Neural cell (in vitro differentiated cells): Measurements from ENCODE around the gene ADAMTS20. TPM values are rescaled to one million over a fixed set of nuclear protein-coding genes. Genes with fewer than 3 reads are reported as not detected.

Experiments
- H2AFZ ChIP-seq: fragments of 200-600, 300-800 bp; sonication (generic), shearing (Covaris generic); 2 replicates; pipeline ENCODE4 v1.6.0; 2014; ENCODE audit warnings: low read depth, mild to moderate bottlenecking, antibody characterized with exemption, low read length, moderate library complexity
- H3F3A ChIP-seq: fragments of 200-600 bp; shearing (Covaris generic); 2 replicates; pipeline ENCODE4 v1.6.1; 2016; ENCODE audit warnings: mild to moderate bottlenecking, moderate library complexity, mixed read lengths, antibody characterized with exemption, low read length; ENCODE audit not compliant: insufficient read depth, poor library complexity, severe bottlenecking
- H3K27ac ChIP-seq: fragments of 200-600, 300-800 bp; sonication (generic), shearing (Covaris generic); 2 replicates; pipeline ENCODE4 v1.5.1; 2014; ENCODE audit warnings: mild to moderate bottlenecking, low read length, moderate library complexity
- H3K27me3 ChIP-seq: fragments of 300-800, 200-600 bp; sonication (generic), shearing (Covaris generic); 2 replicates; pipeline ENCODE4 v1.6.0; 2014; ENCODE audit warnings: mild to moderate bottlenecking, low read depth, low read length, moderate library complexity; ENCODE audit not compliant: insufficient read depth
- H3K36me3 ChIP-seq: fragments of 300-800, 200-600 bp; sonication (generic), shearing (Covaris generic); 2 replicates; pipeline ENCODE4 v1.5.1; 2014; ENCODE audit warnings: mild to moderate bottlenecking, antibody characterized with exemption, low read length, moderate library complexity; ENCODE audit not compliant: insufficient read depth
- H3K4me2 ChIP-seq: fragments of 300-800, 200-600 bp; sonication (generic), shearing (Covaris generic); 2 replicates; pipeline ENCODE4 v1.6.0; 2014; ENCODE audit warnings: mild to moderate bottlenecking, low read length
- H3K4me3 ChIP-seq: fragments of 300-800, 200-600 bp; sonication (generic), shearing (Covaris generic); 2 replicates; pipeline ENCODE4 v1.5.1; 2014; ENCODE audit warnings: mild to moderate bottlenecking, low read length, moderate library complexity
- H3K79me2 ChIP-seq: fragments of 200-600 bp; shearing (Covaris generic); replicated peaks from 2 replicates; pipeline ENCODE4 v1.6.0; 2014; ENCODE audit warnings: mild to moderate bottlenecking, low read length, moderate library complexity; ENCODE audit not compliant: insufficient read depth
- H3K9ac ChIP-seq: fragments of 300-800, 200-600 bp; sonication (generic), shearing (Covaris generic); 2 replicates; pipeline ENCODE4 v1.6.1; 2016; ENCODE audit warnings: mild to moderate bottlenecking, low read length, mixed read lengths
- H3K9me2 ChIP-seq: fragments of 200-600 bp; shearing (Covaris generic); 2 replicates; pipeline ENCODE4 v1.6.1; 2016; ENCODE audit warnings: mild to moderate bottlenecking, low read length, mixed read lengths; ENCODE audit not compliant: insufficient read depth
- H3K9me3 ChIP-seq: fragments of 200-600, 300-800 bp; sonication (generic), shearing (Covaris generic); 2 replicates; pipeline ENCODE4 v1.6.1; 2016; ENCODE audit warnings: mild to moderate bottlenecking, mixed run types, low read length, moderate library complexity, mixed read lengths
- H4K20me1 ChIP-seq: fragments of 200-600 bp; shearing (Covaris generic); 2 replicates; pipeline ENCODE4 v1.6.1; 2016; ENCODE audit warnings: mild to moderate bottlenecking, mixed run types; ENCODE audit not compliant: insufficient read depth
- EP300 ChIP-seq: fragments of 450-650 bp; conservative IDR thresholded peaks from 2 replicates; pipeline ENCODE4 v1.6.1; 2014; ENCODE audit warnings: antibody characterized with exemption, mild to moderate bottlenecking, moderate library complexity; ENCODE audit not compliant: poor library complexity, severe bottlenecking
- EZH2 ChIP-seq: fragments of 200-600, 300-800 bp; shearing (Covaris generic), sonication (generic); IDR thresholded peaks from 2 replicates; pipeline ENCODE4 v1.6.1; 2014; ENCODE audit warnings: antibody characterized with exemption, low read length, borderline replicate concordance, mild to moderate bottlenecking; ENCODE audit not compliant: insufficient read depth, poor library complexity, severe bottlenecking
- MXI1 ChIP-seq: fragments of 450-650 bp; conservative IDR thresholded peaks from 2 replicates; pipeline ENCODE4 v1.6.1; 2014; ENCODE audit warnings: antibody characterized with exemption, mild to moderate bottlenecking; ENCODE audit not compliant: poor library complexity, severe bottlenecking
- POLR2AphosphoS5 ChIP-seq: IDR thresholded peaks from 2 replicates; pipeline ENCODE4 v1.6.1; 2012
- RAD21 ChIP-seq: fragments of 450-650 bp; conservative IDR thresholded peaks from 2 replicates; pipeline ENCODE4 v1.6.1; 2014; ENCODE audit warnings: antibody characterized with exemption, mild to moderate bottlenecking, moderate library complexity
- SMC3 ChIP-seq: fragments of 450-650 bp; conservative IDR thresholded peaks from 2 replicates; pipeline ENCODE4 v1.6.1; 2014; ENCODE audit warnings: antibody characterized with exemption, mild to moderate bottlenecking, moderate library complexity; ENCODE audit not compliant: poor library complexity
- TAF1 ChIP-seq: IDR thresholded peaks from 2 replicates; pipeline ENCODE4 v1.6.1; 2012; ENCODE audit warnings: low read depth
- polyA plus RNA-seq: library from polyadenylated mRNA; depleted of rRNA; stranded (reverse); fragments of >200 nt; gene quantifications from 2 replicates; pipeline ENCODE4 v1.2.3, GENCODE V29; 2014
- TF ChIP-seq, protein P1 (sequence below): fragments of 450-650 bp; IDR thresholded peaks from 2 replicates; pipeline ENCODE4 v1.5.1; 2014; ENCODE audit warnings: antibody characterized with exemption, mild to moderate bottlenecking, moderate library complexity; ENCODE audit not compliant: poor library complexity, severe bottlenecking
- TF ChIP-seq, protein P2 (sequence below): IDR thresholded peaks from 2 replicates; pipeline ENCODE4 v1.6.1; 2012; ENCODE audit warnings: borderline replicate concordance

ADAMTS20 gene
- polyA plus RNA-seq, 1 donor from 2014 or later: 0.72 TPM

GRCh38 chr12:43599066-43599465 lies 47.1 kb upstream of the ADAMTS20 start:
- Histone ChIP-seq H3K36me3 (no peaks in the 10 kb centered on the region), H2AFZ (no peak overlapping the region), H3K79me2 (no peaks in the 10 kb centered on the region), H3K27me3 (no peaks in the 10 kb centered on the region), H3K9me2 (no peaks in the 10 kb centered on the region), H4K20me1 (no peaks in the 10 kb centered on the region), H3K4me3 (no peak overlapping the region), H3K9ac (no peak overlapping the region), H3F3A (no peaks in the 10 kb centered on the region), H3K9me3 (no peaks in the 10 kb centered on the region), H3K4me2 (no peak overlapping the region), H3K27ac (no peak overlapping the region)
- TF ChIP-seq, protein P1, sequence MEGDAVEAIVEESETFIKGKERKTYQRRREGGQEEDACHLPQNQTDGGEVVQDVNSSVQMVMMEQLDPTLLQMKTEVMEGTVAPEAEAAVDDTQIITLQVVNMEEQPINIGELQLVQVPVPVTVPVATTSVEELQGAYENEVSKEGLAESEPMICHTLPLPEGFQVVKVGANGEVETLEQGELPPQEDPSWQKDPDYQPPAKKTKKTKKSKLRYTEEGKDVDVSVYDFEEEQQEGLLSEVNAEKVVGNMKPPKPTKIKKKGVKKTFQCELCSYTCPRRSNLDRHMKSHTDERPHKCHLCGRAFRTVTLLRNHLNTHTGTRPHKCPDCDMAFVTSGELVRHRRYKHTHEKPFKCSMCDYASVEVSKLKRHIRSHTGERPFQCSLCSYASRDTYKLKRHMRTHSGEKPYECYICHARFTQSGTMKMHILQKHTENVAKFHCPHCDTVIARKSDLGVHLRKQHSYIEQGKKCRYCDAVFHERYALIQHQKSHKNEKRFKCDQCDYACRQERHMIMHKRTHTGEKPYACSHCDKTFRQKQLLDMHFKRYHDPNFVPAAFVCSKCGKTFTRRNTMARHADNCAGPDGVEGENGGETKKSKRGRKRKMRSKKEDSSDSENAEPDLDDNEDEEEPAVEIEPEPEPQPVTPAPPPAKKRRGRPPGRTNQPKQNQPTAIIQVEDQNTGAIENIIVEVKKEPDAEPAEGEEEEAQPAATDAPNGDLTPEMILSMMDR: no peak
- TF ChIP-seq TAF1: no peak
- no peak for TF ChIP-seq RAD21
- TF ChIP-seq MXI1: no peak

DNA sequence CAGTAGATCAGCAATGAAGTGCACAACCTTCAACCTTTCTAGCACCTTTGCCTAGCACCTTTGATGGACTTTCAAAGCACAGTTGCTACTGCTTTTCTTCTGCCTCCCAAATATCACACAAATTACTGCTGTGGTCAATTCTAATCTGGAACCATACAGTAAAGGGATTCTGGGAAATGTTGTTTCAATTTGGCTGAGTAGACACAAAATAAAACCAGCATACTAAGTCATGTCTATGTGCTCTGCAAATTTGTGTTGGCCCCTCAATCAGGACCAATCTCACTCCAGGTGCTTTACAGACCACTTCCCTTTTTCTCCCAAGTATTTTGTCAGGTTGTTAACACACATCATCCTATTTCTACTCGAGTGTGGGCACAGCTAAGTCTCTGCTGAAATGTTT lies 38.3 kb upstream of the ADAMTS20 start:
- Histone ChIP-seq H3K36me3 (no peaks in the 10 kb centered on the region), H3K27me3 (no peaks in the 10 kb centered on the region), H2AFZ (no peak overlapping the region), H3K9ac (no peak overlapping the region), H3K4me2 (no peak overlapping the region), H3K79me2 (no peaks in the 10 kb centered on the region), H3F3A (no peaks in the 10 kb centered on the region), H3K27ac (no peak overlapping the region), H3K4me3 (no peak overlapping the region), H3K9me2 (no peaks in the 10 kb centered on the region), H3K9me3 (no peaks in the 10 kb centered on the region), H4K20me1 (no peaks in the 10 kb centered on the region)
- TF ChIP-seq EP300 (no peak), TAF1 (no peak), SMC3 (no peak), RAD21 (no peak), POLR2AphosphoS5 (no peak), EZH2 (no peak), MXI1 (no peak)
- TF ChIP-seq, protein P1: no peak
- TF ChIP-seq, protein P2, sequence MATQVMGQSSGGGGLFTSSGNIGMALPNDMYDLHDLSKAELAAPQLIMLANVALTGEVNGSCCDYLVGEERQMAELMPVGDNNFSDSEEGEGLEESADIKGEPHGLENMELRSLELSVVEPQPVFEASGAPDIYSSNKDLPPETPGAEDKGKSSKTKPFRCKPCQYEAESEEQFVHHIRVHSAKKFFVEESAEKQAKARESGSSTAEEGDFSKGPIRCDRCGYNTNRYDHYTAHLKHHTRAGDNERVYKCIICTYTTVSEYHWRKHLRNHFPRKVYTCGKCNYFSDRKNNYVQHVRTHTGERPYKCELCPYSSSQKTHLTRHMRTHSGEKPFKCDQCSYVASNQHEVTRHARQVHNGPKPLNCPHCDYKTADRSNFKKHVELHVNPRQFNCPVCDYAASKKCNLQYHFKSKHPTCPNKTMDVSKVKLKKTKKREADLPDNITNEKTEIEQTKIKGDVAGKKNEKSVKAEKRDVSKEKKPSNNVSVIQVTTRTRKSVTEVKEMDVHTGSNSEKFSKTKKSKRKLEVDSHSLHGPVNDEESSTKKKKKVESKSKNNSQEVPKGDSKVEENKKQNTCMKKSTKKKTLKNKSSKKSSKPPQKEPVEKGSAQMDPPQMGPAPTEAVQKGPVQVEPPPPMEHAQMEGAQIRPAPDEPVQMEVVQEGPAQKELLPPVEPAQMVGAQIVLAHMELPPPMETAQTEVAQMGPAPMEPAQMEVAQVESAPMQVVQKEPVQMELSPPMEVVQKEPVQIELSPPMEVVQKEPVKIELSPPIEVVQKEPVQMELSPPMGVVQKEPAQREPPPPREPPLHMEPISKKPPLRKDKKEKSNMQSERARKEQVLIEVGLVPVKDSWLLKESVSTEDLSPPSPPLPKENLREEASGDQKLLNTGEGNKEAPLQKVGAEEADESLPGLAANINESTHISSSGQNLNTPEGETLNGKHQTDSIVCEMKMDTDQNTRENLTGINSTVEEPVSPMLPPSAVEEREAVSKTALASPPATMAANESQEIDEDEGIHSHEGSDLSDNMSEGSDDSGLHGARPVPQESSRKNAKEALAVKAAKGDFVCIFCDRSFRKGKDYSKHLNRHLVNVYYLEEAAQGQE: no peak
